GM21825 (cell line): Measurements from ENCODE around the gene PLS1.
"Not testable (repeated sequence)": the region's sequence is repeated elsewhere in the genome, so short reads cannot be mapped to it uniquely, and the experiment has no call there.

ENCODE experiments used
- ATAC-seq: cut with Tn5 transposase; IDR thresholded peaks from one replicate; pipeline ENCODE4 v1.9.1; 2021; ENCODE audit warnings: mild to moderate bottlenecking, moderate library complexity; ENCODE audit not compliant: unreplicated experiment

PLS1 gene

GRCh38 chr3:142752605-142753004 lies 156.4 kb downstream of the PLS1 start:
- not testable (repeated sequence) for ATAC-seq

- ATAC-seq, result no peak
Measured at GRCh38 chr3:142754494-142754893, 158.3 kb downstream of the PLS1 start.
